H1 (cell line): Measurements from ENCODE around the gene GPR39. TPM values are rescaled to one million over a fixed set of nuclear protein-coding genes. Genes with fewer than 3 reads are reported as not detected.

Experiments used
- CTCF ChIA-PET: fragments of 300-600 bp; sonication (Branson Sonifier 250); formaldehyde crosslinking; loops from one replicate; lab custom pipeline; 2021; ENCODE audit not compliant: partially characterized antibody; lab: Charles Lee
- POLR2A ChIA-PET: fragments of 300-600 bp; sonication (Branson Sonifier 250); formaldehyde crosslinking; loops from one replicate; lab custom pipeline; 2021; ENCODE audit warnings: inconsistent platforms; ENCODE audit not compliant: partially characterized antibody; lab: Charles Lee
- DNase-seq, 2 experiments: peaks; one replicate each; pipeline versions ENCODE4 v3.0.0 to v3.0.0-alpha.2; 2010 to 2022; ENCODE audit warnings: low spot score in 2 of 2, low read depth in 1 of 2, mixed read lengths in 1 of 2
- FAIRE-seq: peaks from 2 replicates; lab custom pipeline; 2011; peaks lifted over from hg19 to GRCh38; lab: Jason Lieb, UNC
- H2AFZ ChIP-seq: 2 replicates; pipeline ENCODE4 v1.8.1; 2012; ENCODE audit warnings: low read length, inconsistent platforms
- H2AK5ac ChIP-seq: 2 replicates; pipeline ENCODE4 v1.6.1; 2013; ENCODE audit warnings: low read depth, low read length
- H2BK120ac ChIP-seq: replicated peaks from 2 replicates; pipeline ENCODE3; 2013; ENCODE audit warnings: low read depth, low read length, inconsistent platforms
- H2BK12ac ChIP-seq: 2 replicates; pipeline ENCODE4 v1.6.1; 2013; ENCODE audit warnings: low read depth, low read length
- H2BK15ac ChIP-seq: 2 replicates; pipeline ENCODE4 v1.6.1; 2013; ENCODE audit warnings: low read length
- H2BK20ac ChIP-seq: 2 replicates; pipeline ENCODE4 v1.6.1; 2013; ENCODE audit warnings: low read length
- H2BK5ac ChIP-seq: 2 replicates; pipeline ENCODE4 v1.6.1; 2013; ENCODE audit warnings: low read depth, low read length
- H3K14ac ChIP-seq: 2 replicates; pipeline ENCODE4 v1.6.1; 2013; ENCODE audit warnings: inconsistent platforms; ENCODE audit not compliant: insufficient read length
- H3K18ac ChIP-seq: 2 replicates; pipeline ENCODE4 v1.6.1; 2013; ENCODE audit warnings: low read length; ENCODE audit errors: extremely low read depth
- H3K23ac ChIP-seq: 2 replicates; pipeline ENCODE4 v1.6.1; 2013; ENCODE audit warnings: inconsistent platforms; ENCODE audit not compliant: insufficient read length
- H3K23me2 ChIP-seq: 2 replicates; pipeline ENCODE4 v1.6.1; 2013; ENCODE audit warnings: low read depth, low read length
- H3K27ac ChIP-seq: 2 replicates; pipeline ENCODE4 v1.6.1; 2011; ENCODE audit warnings: low read depth, low read length, inconsistent platforms
- H3K27me3 ChIP-seq, 4 experiments: replicated peaks in 1 of 4; 1 replicate in 1 of 4; 2 replicates in 3 of 4; pipeline versions ENCODE4 v1.6.1 to v1.8.1; 2011 to 2013; ENCODE audit warnings: low read length in 3 of 4, mild to moderate bottlenecking in 3 of 4, inconsistent platforms in 2 of 4, mixed read lengths in 2 of 4, moderate library complexity in 1 of 4; ENCODE audit not compliant: control insufficient read depth in 3 of 4, insufficient read depth in 3 of 4; ENCODE audit errors: extremely low read depth in 1 of 4
- H3K36me3 ChIP-seq, 4 experiments: 2 replicates each; pipeline versions ENCODE4 v1.6.1 to v1.8.1; 2011 to 2013; ENCODE audit warnings: mild to moderate bottlenecking in 4 of 4, low read length in 3 of 4, moderate library complexity in 2 of 4, control low read depth in 1 of 4, inconsistent platforms in 1 of 4; ENCODE audit not compliant: insufficient read depth in 4 of 4, control insufficient read depth in 2 of 4
- H3K4ac ChIP-seq: replicated peaks from 2 replicates; pipeline ENCODE3; 2013; ENCODE audit warnings: low read length, low read depth, mixed read lengths, inconsistent platforms; ENCODE audit not compliant: insufficient read length
- H3K4me1 ChIP-seq, 4 experiments: replicated peaks in 1 of 4; 1 replicate in 1 of 4; 2 replicates in 3 of 4; pipeline versions ENCODE4 v1.6.1 to v1.8.1; 2011 to 2013; ENCODE audit warnings: low read length in 3 of 4, inconsistent platforms in 2 of 4, mixed read lengths in 1 of 4; ENCODE audit not compliant: insufficient read depth in 4 of 4, control insufficient read depth in 3 of 4
- H3K4me2 ChIP-seq, 2 experiments: 2 replicates each; pipeline versions ENCODE4 v1.6.1 to v1.8.1; 2011 to 2013; ENCODE audit warnings: low read depth in 2 of 2, low read length in 2 of 2, control low read depth in 1 of 2, inconsistent platforms in 1 of 2, mild to moderate bottlenecking in 1 of 2; ENCODE audit not compliant: insufficient read depth in 1 of 2
- H3K4me3 ChIP-seq, 4 experiments: fragments of 200-600, 300-600 bp in 1 of 4; sonication (generic), shearing (Covaris generic), sonication (Bioruptor Twin) in 1 of 4; 2 replicates each; pipeline versions ENCODE4 v1.5.1 to v1.8.1; 2011 to 2016; ENCODE audit warnings: low read length in 4 of 4, low read depth in 3 of 4, control low read depth in 2 of 4, inconsistent platforms in 2 of 4, mild to moderate bottlenecking in 2 of 4, mixed read lengths in 1 of 4, moderate library complexity in 1 of 4; ENCODE audit not compliant: insufficient read depth in 2 of 4; ENCODE audit errors: extremely low read depth in 1 of 4
- H3K56ac ChIP-seq: replicated peaks from 2 replicates; pipeline ENCODE3; 2013; ENCODE audit warnings: low read depth, mild to moderate bottlenecking, mixed read lengths, low read length, inconsistent platforms; ENCODE audit not compliant: insufficient read length
- H3K79me1 ChIP-seq: 2 replicates; pipeline ENCODE4 v1.6.1; 2013; ENCODE audit warnings: low read depth, low read length, control low read depth
- H3K79me2 ChIP-seq, 2 experiments: 2 replicates each; pipeline versions ENCODE4 v1.6.1 to v1.8.1; 2012 to 2013; ENCODE audit warnings: low read length in 2 of 2, mild to moderate bottlenecking in 2 of 2, inconsistent platforms in 1 of 2; ENCODE audit not compliant: insufficient read depth in 2 of 2, control insufficient read depth in 1 of 2
- H3K9ac ChIP-seq, 4 experiments: replicated peaks in 1 of 4; 1 replicate in 1 of 4; 2 replicates in 3 of 4; pipeline versions ENCODE4 v1.6.1 to v1.8.1; 2011 to 2013; ENCODE audit warnings: low read depth in 3 of 4, low read length in 3 of 4, control low read depth in 2 of 4, mild to moderate bottlenecking in 2 of 4, moderate library complexity in 2 of 4, inconsistent platforms in 1 of 4; ENCODE audit errors: extremely low read depth in 1 of 4
- H3K9me3 ChIP-seq, 2 experiments: 2 replicates each; pipeline versions ENCODE4 v1.6.1 to v1.8.1; 2012 to 2013; ENCODE audit warnings: mild to moderate bottlenecking in 2 of 2, moderate library complexity in 2 of 2, control low read depth in 1 of 2, inconsistent platforms in 1 of 2, low read depth in 1 of 2, low read length in 1 of 2, mixed read lengths in 1 of 2; ENCODE audit not compliant: insufficient read depth in 2 of 2
- H4K20me1 ChIP-seq, 2 experiments: replicated peaks in 1 of 2; 2 replicates each; pipeline versions ENCODE3 to v1.8.1; 2011 to 2013; ENCODE audit warnings: inconsistent platforms in 2 of 2, low read length in 2 of 2, mild to moderate bottlenecking in 1 of 2; ENCODE audit not compliant: insufficient read depth in 2 of 2, control insufficient read depth in 1 of 2
- H4K5ac ChIP-seq: 2 replicates; pipeline ENCODE4 v1.6.1; 2013; ENCODE audit warnings: low read length, low read depth, mixed read lengths, inconsistent platforms; ENCODE audit not compliant: insufficient read length
- H4K8ac ChIP-seq: 2 replicates; pipeline ENCODE4 v1.8.0; 2013; ENCODE audit warnings: mild to moderate bottlenecking, moderate library complexity, low read length, inconsistent platforms; ENCODE audit not compliant: insufficient read depth; ENCODE audit errors: extremely low read depth
- H4K91ac ChIP-seq: replicated peaks from 2 replicates; pipeline ENCODE3; 2013; ENCODE audit warnings: low read length, mixed read lengths, inconsistent platforms; ENCODE audit not compliant: insufficient read length
- CBX8 ChIP-seq: fragments of 300-800, 300-1000 bp; sonication (generic); IDR thresholded peaks from 2 replicates; pipeline ENCODE4 v1.7.1; 2016; ENCODE audit warnings: low read depth, low read length, borderline replicate concordance
- CEBPB ChIP-seq: IDR thresholded peaks from 2 replicates; pipeline ENCODE4 v1.6.1; 2012; ENCODE audit warnings: low read depth, low read length
- CHD1 ChIP-seq: IDR thresholded peaks from 2 replicates; pipeline ENCODE4 v1.6.1; 2012; ENCODE audit warnings: low read depth, low read length, improper control_type of control experiment
- E2F6 ChIP-seq: IDR thresholded peaks from 2 replicates; pipeline ENCODE4 v1.6.1; 2012; ENCODE audit warnings: inconsistent platforms
- GTF2F1 ChIP-seq: IDR thresholded peaks from 2 replicates; pipeline ENCODE4 v1.6.1; 2012; ENCODE audit warnings: low read depth, low read length, improper control_type of control experiment, borderline replicate concordance
- KDM1A ChIP-seq: fragments of 200-600, 300-600 bp; sonication (generic); IDR thresholded peaks from 2 replicates; pipeline ENCODE4 v1.7.1; 2016; ENCODE audit warnings: mild to moderate bottlenecking, low read length, borderline replicate concordance
- KDM4A ChIP-seq: IDR thresholded peaks from one replicate; pipeline ENCODE4 v1.7.1; 2012; ENCODE audit warnings: low read depth, mild to moderate bottlenecking, moderate library complexity, low read length, inconsistent platforms; ENCODE audit not compliant: severe bottlenecking
- MAFK ChIP-seq: IDR thresholded peaks from 2 replicates; pipeline ENCODE4 v1.6.1; 2012; ENCODE audit warnings: low read depth, mild to moderate bottlenecking, improper control_type of control experiment, low read length
- NRF1 ChIP-seq: IDR thresholded peaks from 2 replicates; pipeline ENCODE4 v1.6.1; 2011; ENCODE audit warnings: mild to moderate bottlenecking, low read depth, low read length, improper control_type of control experiment
- POLR2A ChIP-seq, 2 experiments: IDR thresholded peaks; 1 replicate in 1 of 2; 2 replicates in 1 of 2; pipeline ENCODE4 v1.6.1; 2011; ENCODE audit warnings: low read depth in 2 of 2, low read length in 2 of 2, mild to moderate bottlenecking in 2 of 2; ENCODE audit errors: control extremely low read depth in 1 of 2
- RAD21 ChIP-seq, 2 experiments: IDR thresholded peaks in 1 of 2; conservative IDR thresholded peaks in 1 of 2; 2 replicates each; pipeline ENCODE4 v1.6.1; 2011; ENCODE audit warnings: low read depth in 2 of 2, low read length in 2 of 2, improper control_type of control experiment in 1 of 2, inconsistent platforms in 1 of 2, mild to moderate bottlenecking in 1 of 2, moderate library complexity in 1 of 2
- SUZ12 ChIP-seq: fragments of 200-600 bp; sonication (generic); IDR thresholded peaks from 2 replicates; pipeline ENCODE4 v1.6.1; 2012; ENCODE audit warnings: mild to moderate bottlenecking, inconsistent platforms, low read length, moderate library complexity, mixed read lengths
- TBP ChIP-seq: IDR thresholded peaks from 2 replicates; pipeline ENCODE4 v1.6.1; 2011; ENCODE audit warnings: low read depth, low read length, improper control_type of control experiment
- TCF12 ChIP-seq: IDR thresholded peaks from 2 replicates; pipeline ENCODE4 v1.6.1; 2011; ENCODE audit warnings: low read depth, mild to moderate bottlenecking, low read length
- ZNF274 ChIP-seq: IDR thresholded peaks from 2 replicates; pipeline ENCODE4 v1.7.0; 2012; ENCODE audit warnings: low read length, borderline replicate concordance; ENCODE audit errors: extremely low read depth
- WGBS, 2 experiments: shearing (Covaris generic) in 1 of 2; methylation state at CpG; one replicate each; pipeline versions ENCODE4 v1.1.6 to v1.1.7; 2013 to 2015; ENCODE audit warnings: low lambda C conversion rate in 2 of 2, mixed read lengths in 2 of 2, inconsistent platforms in 1 of 2, low coverage in 1 of 2, missing lambda C conversion rate in 1 of 2; ENCODE audit not compliant: insufficient replicate concordance in 2 of 2, insufficient coverage in 1 of 2, insufficient read length in 1 of 2; ENCODE audit errors: extremely low coverage in 1 of 2, missing lambda C conversion rate in 1 of 2; 5-methylcytosine and 5-hydroxymethylcytosine counted together
- polyA plus RNA-seq, 7 experiments: library from polyadenylated mRNA; depleted of rRNA in 3 of 7; stranded (reverse) in 5 of 7; unstranded in 2 of 7; fragments of >200 nt in 5 of 7; fragments of 200-250 nt in 2 of 7; gene quantifications; 1 replicate in 5 of 7; 2 replicates in 1 of 7; 4 replicates in 1 of 7; pipeline versions ENCODE4 v1.2.1 to v1.2.3, GENCODE V29; 2011 to 2013; ENCODE audit warnings: missing spikeins in 2 of 7, mixed read lengths in 2 of 7
- total RNA-seq: library from RNA; stranded (reverse); fragmentation: NEBNext Ultra II Directional; extraction: Animal tissue kit (Norgen Biotek cat#: 25700); gene quantifications from 2 replicates; pipeline ENCODE4 v1.2.1, GENCODE V29; 2021

Gene GPR39
- total and polyA plus RNA-seq, 2 of the 8 experiments (the other 6 are each of a cell fraction or from before 2014, with no cell fraction given): 0.63 to 2.7 TPM

GRCh38 chr2:132678483-132678882 lies 261.9 kb downstream of the GPR39 start:
- no peak overlapping the region for H2BK20ac ChIP-seq
- H3K27ac ChIP-seq: no peak overlapping the region
- H3K4me2 ChIP-seq: no peak overlapping the region
- no peak overlapping the region for H3K4me3 ChIP-seq
- no peaks in the 10 kb centered on the region for H3K79me1 ChIP-seq
- POLR2A ChIA-PET: no interaction called here
- H3K36me3 ChIP-seq: no peaks in the 10 kb centered on the region
- H2AK5ac ChIP-seq: no peak overlapping the region
- H3K14ac ChIP-seq: no peak overlapping the region
- no peak overlapping the region for H3K9ac ChIP-seq
- no peaks in the 10 kb centered on the region for H3K9me3 ChIP-seq
- no peak overlapping the region for H3K23ac ChIP-seq
- H3K56ac ChIP-seq: no peak overlapping the region
- H3K23me2 ChIP-seq: no peaks in the 10 kb centered on the region
- H4K20me1 ChIP-seq: no peaks in the 10 kb centered on the region
- no peak overlapping the region for H4K91ac ChIP-seq
- no peak overlapping the region for H2BK5ac ChIP-seq
- no peaks in the 10 kb centered on the region for H3K4me1 ChIP-seq
- no peak for FAIRE-seq
- no peak overlapping the region for H3K4ac ChIP-seq
- WGBS, 2 experiments: 89% methylated on average over 2 of the region's 2 CpGs; no CpG with 5 or more reads in 1 of the 2 experiments
- no peak overlapping the region for H2BK12ac ChIP-seq
- CTCF ChIA-PET: interaction anchor here (1.0 to 1.9 kb wide), 2 partner anchors 9 to 11 kb away, joined by 3 to 7 read pairs; no protein-coding TSS in a partner anchor
- H2AFZ ChIP-seq: no peak overlapping the region
- no peak overlapping the region for H4K5ac ChIP-seq
- H3K27me3 ChIP-seq: no peaks in the 10 kb centered on the region
- no peak overlapping the region for H2BK120ac ChIP-seq
- H4K8ac ChIP-seq: no peak overlapping the region
- H3K18ac ChIP-seq: no peak overlapping the region
- no peak for DNase-seq
- H2BK15ac ChIP-seq: no peak overlapping the region
- H3K79me2 ChIP-seq: no peaks in the 10 kb centered on the region
- TF ChIP-seq CEBPB (no peak), POLR2A (IDR thresholded peaks at IDR 0.05; ENCODE audit: control extremely low read depth in 1 of 2, low read depth in 2 of 2, low read length in 2 of 2) (no peak), MAFK (no peak), KDM1A (no peak), E2F6 (no peak), CHD1 (no peak), TCF12 (no peak), NRF1 (no peak), GTF2F1 (no peak), TBP (no peak), ZNF274 (no peak), CBX8 (no peak), RAD21 (IDR thresholded peaks at IDR 0.05 in 1 of 2, conservative IDR thresholded peaks at IDR 0.05 in 1 of 2; ENCODE audit: low read depth in 2 of 2, low read length in 2 of 2) (no peak), KDM4A (no peak), SUZ12 (no peak)
